ENCODE data around the gene TMEM163. TPM values are rescaled to one million over a fixed set of nuclear protein-coding genes. Genes with fewer than 3 reads are reported as not detected.

TMEM163 gene
- total RNA-seq, 1 experiment from 2014 or later = 0.12 TPM

- Histone ChIP-seq H3K36me3 (ENCODE audit: control insufficient read depth in 1 of 2, insufficient read depth in 2 of 2, low read length in 2 of 2) (no peaks in the 10 kb centered on the region), H3K27me3 (ENCODE audit: insufficient read depth, low read length) (no peaks in the 10 kb centered on the region), H3K9me3 (ENCODE audit: control insufficient read depth in 1 of 2, insufficient read depth in 1 of 2, low read depth in 1 of 2, low read length in 2 of 2) (no peaks in the 10 kb centered on the region), H4K20me1 (ENCODE audit: insufficient read depth) (no peaks in the 10 kb centered on the region), H3K9ac (ENCODE audit: low read length) (no peak overlapping the region), H3K4me3 (replicated peaks in 1 of 2; ENCODE audit: low read depth in 1 of 2, low read length in 2 of 2) (no peak overlapping the region), H3K79me2 (ENCODE audit: insufficient read depth, low read length) (no peaks in the 10 kb centered on the region), H3K4me1 (ENCODE audit: control insufficient read depth in 1 of 2, insufficient read depth in 2 of 2, low read length in 2 of 2) (peaks cover 4 to 13% of the 10 kb centered on the region in 2 experiments; a peak in 3 of 4 replicates), H2AFZ (ENCODE audit: low read depth, low read length, poor library complexity, severe bottlenecking) (no peak overlapping the region), H3K9me2 (ENCODE audit: insufficient read depth) (no peaks in the 10 kb centered on the region), H3K27ac (ENCODE audit: low read depth, low read length) (no peak overlapping the region), H3K4me2 (ENCODE audit: low read length) (no peak overlapping the region)
- POLR2A ChIA-PET = no interaction called here
- BruUV-seq (replicated peaks) = no TSS peak
- TF ChIP-seq RAD21 (IDR thresholded peaks at IDR 0.05; ENCODE audit: low read depth) = no peak
- TF ChIP-seq SP1 (IDR thresholded peaks at IDR 0.05; ENCODE audit: low read depth) = no peak
- no peak for TF ChIP-seq ELF1 (IDR thresholded peaks at IDR 0.05; ENCODE audit: borderline replicate concordance, low read depth)
- no peak for TF ChIP-seq POLR2A (IDR thresholded peaks at IDR 0.05; ENCODE audit: borderline replicate concordance, extremely low read depth, insufficient read depth, insufficient read length)
- TF ChIP-seq TCF7L2 (IDR thresholded peaks at IDR 0.05; ENCODE audit: borderline replicate concordance, extremely low read depth, insufficient read depth, insufficient read length) = no peak
- TF ChIP-seq ATF3 (IDR thresholded peaks at IDR 0.05) = no peak
- TF ChIP-seq CBX3 (IDR thresholded peaks at IDR 0.05; ENCODE audit: low read depth) = no peak
- TF ChIP-seq YY1 (IDR thresholded peaks at IDR 0.05; ENCODE audit: extremely low read depth, insufficient replicate concordance, low read depth, low read length) = no peak
- TF ChIP-seq EGR1 (IDR thresholded peaks at IDR 0.05; ENCODE audit: low read depth) = no peak
- no peak for TF ChIP-seq ZNF274 (IDR thresholded peaks at IDR 0.05; ENCODE audit: low read depth, low read length)
- no peak for TF ChIP-seq CEBPB (IDR thresholded peaks at IDR 0.05; ENCODE audit: low read depth)
- no peak for TF ChIP-seq CTCF (IDR thresholded peaks at IDR 0.05 in 2 of 3, conservative IDR thresholded peaks at IDR 0.05 in 1 of 3; ENCODE audit: borderline replicate concordance in 1 of 3, insufficient read depth in 1 of 3, low read depth in 2 of 3, low read length in 2 of 3)
- no peak for TF ChIP-seq FOSL1 (IDR thresholded peaks at IDR 0.05; ENCODE audit: low read depth)
- TF ChIP-seq SIN3A (IDR thresholded peaks at IDR 0.05; ENCODE audit: low read depth) = no peak
- TF ChIP-seq JUND (IDR thresholded peaks at IDR 0.05) = no peak
- no peak for TF ChIP-seq SRF (IDR thresholded peaks at IDR 0.05; ENCODE audit: low read depth)
- TF ChIP-seq MAX (IDR thresholded peaks at IDR 0.05) = no peak
- TF ChIP-seq EZH2 (IDR thresholded peaks at IDR 0.05) = no peak
- intact Hi-C loops (cut with micrococcal nuclease) = no loop called here
- RAD21 ChIA-PET (ENCODE audit: low non-redundant PET in 1 of 2, low total read pairs in 2 of 2, uncharacterized antibody in 2 of 2, unreplicated experiment in 2 of 2) = no interaction called here
- CTCF ChIA-PET = no interaction called here
- DNase-seq (ENCODE audit: low read depth, low spot score) (no peak), ATAC-seq (no peak)
Measured at GRCh38 chr2:134433469-134433868, 285.3 kb downstream of the TMEM163 start.

All from HCT116 (cell line).